ENCODE results near the gene MAP2. TPM values are rescaled to one million over a fixed set of nuclear protein-coding genes. Genes with fewer than 3 reads are reported as not detected.

The MAP2 gene
- total RNA-seq, 4 donors from 2014 or later: 5.1 to 16.6 (median 7.7) TPM

- no peak for TF ChIP-seq CTCF (IDR thresholded peaks at IDR 0.05; ENCODE audit: low read depth)
These were observed 45.0 kb downstream of the MAP2 start for GRCh38 chr2:209468846-209469245.

- no peak for TF ChIP-seq CTCF (IDR thresholded peaks at IDR 0.05; ENCODE audit: low read depth)
These were observed 45.6 kb downstream of the MAP2 start for GRCh38 chr2:209469481-209469880.

- no peak for TF ChIP-seq CTCF (IDR thresholded peaks at IDR 0.05; ENCODE audit: low read depth)
These were observed 46.6 kb downstream of the MAP2 start for GRCh38 chr2:209470466-209470865.

GRCh38 chr2:209471037-209471436 lies 47.2 kb downstream of the MAP2 start:
- TF ChIP-seq CTCF (IDR thresholded peaks at IDR 0.05; ENCODE audit: low read depth): no peak

- TF ChIP-seq CTCF (IDR thresholded peaks at IDR 0.05; ENCODE audit: low read depth): no peak
These were observed 48.4 kb downstream of the MAP2 start for GRCh38 chr2:209472112-209472832.

- no peak for TF ChIP-seq CTCF (IDR thresholded peaks at IDR 0.05; ENCODE audit: low read depth)
These were observed 49.0 kb downstream of the MAP2 start for GRCh38 chr2:209472871-209473270.

GRCh38 chr2:209473930-209474419 lies 50.1 kb downstream of the MAP2 start:
- no peak for TF ChIP-seq CTCF (IDR thresholded peaks at IDR 0.05; ENCODE audit: low read depth)

All from subcutaneous adipose tissue (tissue), 4 donors.